ENCODE data around the gene C18orf63.

The C18orf63 gene

GRCh38 chr18:74376523-74376922 lies 60.9 kb downstream of the C18orf63 start:
- DNase-seq (ENCODE audit: low read depth in 2 of 2): no peak

DNA sequence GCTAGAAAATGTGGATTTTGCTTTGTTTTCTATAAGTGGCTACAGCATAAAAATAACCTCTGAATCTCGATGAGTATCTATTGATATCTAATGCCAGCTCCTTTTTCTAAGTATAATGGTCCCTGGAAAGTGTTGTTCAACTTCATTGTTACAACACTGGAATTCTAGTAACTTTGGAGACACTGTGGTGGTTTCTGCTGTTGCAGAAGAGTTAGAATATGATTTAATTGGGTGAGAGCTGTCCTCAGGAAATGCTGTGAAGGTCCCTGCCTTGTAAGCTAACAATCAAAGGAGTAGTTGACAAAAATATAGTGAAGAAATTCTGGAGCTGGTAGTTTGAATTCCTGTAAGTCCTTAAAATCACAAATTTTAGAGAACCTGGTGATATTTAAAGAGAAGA lies 62.1 kb downstream of the C18orf63 start:
- DNase-seq (ENCODE audit: low read depth in 2 of 2): no peak

DNA sequence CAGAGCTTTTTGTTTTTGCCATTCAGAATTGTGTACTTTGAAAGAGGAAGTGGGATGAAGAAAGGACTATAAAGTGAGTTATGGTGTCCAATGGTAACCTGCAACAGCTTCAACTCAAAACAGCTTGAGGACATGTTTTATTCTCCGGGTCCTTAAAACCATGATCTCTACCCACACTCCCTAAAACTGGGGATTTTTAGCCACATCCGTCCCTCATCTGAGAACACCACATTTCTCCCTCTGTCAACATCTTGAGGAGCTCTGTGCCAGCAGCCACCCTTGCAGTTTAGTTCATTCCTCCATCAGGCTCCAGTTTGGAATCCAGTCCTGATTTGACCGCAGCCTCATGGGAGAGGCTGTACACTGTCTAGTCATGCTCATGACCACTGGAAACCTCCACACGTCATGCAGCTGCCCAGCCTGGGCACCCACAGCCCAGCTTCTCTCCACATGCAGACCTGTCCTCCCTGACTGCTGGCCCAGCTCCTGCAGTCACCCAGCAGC lies 62.6 kb downstream of the C18orf63 start:
- DNase-seq (ENCODE audit: low read depth in 2 of 2): no peak

DNA sequence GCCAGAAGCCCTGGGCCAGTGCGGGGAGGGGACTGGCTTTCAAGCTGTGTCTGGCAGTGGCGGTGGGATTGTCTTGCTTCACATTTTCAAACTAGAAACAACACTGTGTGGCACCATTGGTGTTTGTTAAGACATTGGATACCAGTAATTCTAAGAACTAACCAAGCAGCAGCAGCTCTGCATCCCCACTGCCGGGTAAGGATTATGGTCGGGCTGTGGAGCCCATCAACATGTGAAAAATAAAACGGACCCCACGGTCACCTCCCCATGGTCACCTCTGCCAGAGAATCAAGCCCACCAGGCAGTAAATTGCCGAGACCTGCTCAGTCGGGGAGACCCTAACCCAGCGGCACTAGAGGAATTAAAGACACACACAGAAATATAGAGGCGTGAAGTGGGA lies 65.3 kb downstream of the C18orf63 start:
- DNase-seq (ENCODE audit: low read depth in 2 of 2): no peak

GRCh38 chr18:74381621-74382295 lies 66.1 kb downstream of the C18orf63 start:
- no peak for DNase-seq (ENCODE audit: low read depth in 2 of 2)

GRCh38 chr18:74382481-74383017 lies 66.9 kb downstream of the C18orf63 start:
- DNase-seq (ENCODE audit: low read depth in 2 of 2): no peak

DNA sequence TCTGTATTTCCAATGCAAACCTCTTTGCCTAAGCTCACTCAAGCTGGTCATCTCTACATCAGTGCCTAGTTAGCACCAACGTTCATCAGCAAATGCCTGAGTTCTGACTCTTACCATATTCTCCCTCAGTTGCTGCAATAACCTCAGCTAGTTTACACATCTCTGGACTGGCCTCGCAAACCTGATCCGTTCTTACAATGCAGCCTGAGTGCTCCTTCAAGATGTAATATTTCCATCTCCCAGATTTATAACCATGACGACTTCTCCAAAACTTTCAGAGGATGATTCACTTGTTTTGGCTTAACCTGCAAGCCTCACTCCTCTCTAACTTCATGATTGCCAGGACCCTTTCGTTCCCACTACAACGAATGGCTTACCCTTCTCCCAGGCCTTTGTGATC lies 71.7 kb downstream of the C18orf63 start:
- DNase-seq (ENCODE audit: low read depth in 2 of 2): no peak

- no peak for DNase-seq (ENCODE audit: low read depth in 2 of 2)
Measured at GRCh38 chr18:74388227-74388626, 72.6 kb downstream of the C18orf63 start.

DNA sequence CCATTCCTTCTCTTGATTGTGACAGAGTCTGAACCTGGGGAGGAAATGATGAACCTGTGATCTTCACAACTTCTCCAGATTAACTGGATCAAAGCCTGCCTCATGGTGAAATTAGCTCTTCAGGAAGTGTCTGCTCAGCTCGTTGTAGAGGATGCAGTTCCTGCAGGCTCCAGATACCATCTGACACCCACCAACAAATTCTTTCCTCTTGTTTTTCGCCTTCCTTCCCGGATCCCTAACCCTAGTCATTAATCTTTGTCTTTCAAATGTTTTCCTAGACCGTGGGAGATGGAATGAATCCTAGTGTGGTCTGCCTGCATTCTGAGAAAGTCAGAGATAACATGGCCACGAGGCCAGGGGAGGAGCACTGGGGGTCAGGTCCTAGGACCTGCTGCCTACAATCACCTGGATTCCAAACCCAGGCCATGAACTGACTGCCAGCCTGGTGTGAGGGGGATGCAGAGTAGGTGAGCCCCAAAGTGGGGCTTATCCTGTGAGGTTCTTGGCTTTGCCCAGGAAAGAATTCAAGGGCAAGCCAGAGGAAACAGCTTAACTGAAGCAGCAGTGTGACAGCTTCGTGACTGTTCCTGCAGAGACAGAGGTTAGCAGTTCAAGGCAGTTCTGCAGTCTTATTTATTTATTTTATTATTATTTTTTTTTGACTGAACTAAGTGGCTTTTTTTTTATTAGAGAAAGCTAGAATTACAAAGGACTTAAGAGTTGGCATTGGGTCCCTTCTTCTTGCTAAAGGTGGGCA lies 73.7 kb downstream of the C18orf63 start:
- DNase-seq (ENCODE audit: low read depth in 2 of 2): no peak

- DNase-seq (ENCODE audit: low read depth in 2 of 2): no peak
Measured at GRCh38 chr18:74389991-74390390, 74.4 kb downstream of the C18orf63 start.

GRCh38 chr18:74390900-74391299 lies 75.3 kb downstream of the C18orf63 start:
- DNase-seq (ENCODE audit: low read depth in 2 of 2): no peak

- no peak for DNase-seq (ENCODE audit: low read depth in 2 of 2)
Measured at GRCh38 chr18:74392323-74392722, 76.7 kb downstream of the C18orf63 start.

- DNase-seq (ENCODE audit: low read depth in 2 of 2): no peak
Measured at GRCh38 chr18:74395006-74395405, 79.4 kb downstream of the C18orf63 start.

DNA sequence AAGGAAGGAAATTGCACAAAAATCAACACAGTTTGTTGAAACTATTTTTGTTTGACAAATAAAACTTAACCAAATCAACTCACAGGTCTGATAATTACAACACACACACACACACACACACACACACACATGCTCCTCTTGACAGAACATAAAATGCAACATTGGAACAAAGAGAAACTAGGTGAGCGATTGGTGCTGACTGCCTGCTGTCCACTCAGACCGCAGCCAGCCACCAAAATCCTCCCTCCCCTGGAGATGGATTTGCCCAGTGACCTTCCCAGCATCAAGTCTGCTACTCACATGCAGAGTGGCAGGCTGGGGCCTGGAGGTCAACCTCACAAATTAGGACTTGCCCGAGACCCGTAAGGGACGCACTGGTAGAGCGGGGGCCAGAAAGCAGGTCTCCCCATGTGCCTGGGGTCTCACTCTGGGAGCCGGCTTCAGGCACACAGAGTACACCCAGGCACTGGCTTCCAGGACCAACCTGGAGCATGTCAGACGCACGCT lies 80.1 kb downstream of the C18orf63 start:
- DNase-seq (ENCODE audit: low read depth in 2 of 2): no peak

GRCh38 chr18:74396171-74397169 lies 80.8 kb downstream of the C18orf63 start:
- no peak for DNase-seq (ENCODE audit: low read depth in 2 of 2)

GRCh38 chr18:74397572-74397971 lies 81.9 kb downstream of the C18orf63 start:
- DNase-seq (ENCODE audit: low read depth in 2 of 2): no peak

- no peak for DNase-seq (ENCODE audit: low read depth in 2 of 2)
Measured at GRCh38 chr18:74399091-74399887, 83.7 kb downstream of the C18orf63 start.

GRCh38 chr18:74400813-74401212 lies 85.2 kb downstream of the C18orf63 start:
- DNase-seq (ENCODE audit: low read depth in 2 of 2): no peak

DNA sequence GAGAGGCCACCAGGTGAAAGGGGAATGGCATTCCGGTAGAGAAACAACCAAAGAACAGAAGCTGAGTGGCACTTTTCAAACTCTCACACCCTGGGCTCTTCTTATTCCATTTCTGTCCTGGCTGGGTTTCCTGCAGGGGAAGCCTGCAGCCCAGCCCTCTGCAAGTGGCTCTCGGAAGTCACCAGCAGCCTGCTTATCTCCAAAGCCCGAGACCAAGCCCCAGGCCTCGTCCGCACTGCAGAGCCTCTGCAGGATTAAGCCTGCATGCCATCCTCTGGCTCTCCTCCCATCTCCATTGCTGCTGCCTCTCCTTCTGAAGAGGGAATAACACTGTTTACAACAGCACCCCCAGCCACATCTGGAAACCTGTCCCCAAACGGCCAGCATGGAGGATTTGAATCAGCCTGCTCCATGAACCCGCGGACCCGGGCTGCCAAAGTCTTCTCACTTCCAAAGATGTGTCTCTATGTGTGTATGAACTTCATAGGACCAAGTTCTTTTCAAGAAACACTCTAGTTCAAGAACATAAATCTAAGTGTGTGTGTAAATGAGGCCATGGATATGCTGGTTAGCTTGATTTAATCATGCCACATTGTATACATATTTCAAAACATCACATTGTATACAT lies 87.3 kb downstream of the C18orf63 start:
- DNase-seq (ENCODE audit: low read depth in 2 of 2): no peak

GRCh38 chr18:74407888-74408287 lies 92.2 kb downstream of the C18orf63 start:
- no peak for DNase-seq (ENCODE audit: low read depth in 2 of 2)
